Lower lobe of right lung (tissue), 2 donors: Measurements from ENCODE around the gene CALY. TPM values are rescaled to one million over a fixed set of nuclear protein-coding genes. Genes with fewer than 3 reads are reported as not detected.

ENCODE experiments used
- ATAC-seq, 2 donors: fragments of 200-7000 bp; cut with Tn5 transposase; one replicate each; pipeline ENCODE4 v1.9.1; 2020 to 2022; ENCODE audit warnings: mild to moderate bottlenecking in 2 of 2, moderate library complexity in 2 of 2
- DNase-seq: peaks from one replicate; pipeline ENCODE4 v3.0.0-alpha.2; 2020
- H3K27ac ChIP-seq: fragments of 200-600 bp; one replicate; pipeline ENCODE4 v1.8.0; 2022
- H3K27me3 ChIP-seq: fragments of 200-600 bp; one replicate; pipeline ENCODE4 v1.8.0; 2022; ENCODE audit warnings: low read depth
- H3K36me3 ChIP-seq: fragments of 200-600 bp; one replicate; pipeline ENCODE4 v1.8.0; 2022; ENCODE audit warnings: mild to moderate bottlenecking
- H3K4me1 ChIP-seq: fragments of 200-600 bp; one replicate; pipeline ENCODE4 v1.8.0; 2022
- H3K4me3 ChIP-seq: fragments of 200-600 bp; one replicate; pipeline ENCODE4 v1.8.0; 2022; ENCODE audit warnings: mild to moderate bottlenecking
- H3K9me3 ChIP-seq: fragments of 200-600 bp; one replicate; pipeline ENCODE4 v1.8.0; 2022
- intact Hi-C: fragments of 100-400 bp; cut with DNase I; formaldehyde crosslinking; loops from one replicate; pipeline ENCODE4 v1.11.0; 2022
- total RNA-seq: library from RNA; stranded (reverse); fragmentation: NEBNext Ultra II Directional; extraction: Animal tissue kit (Norgen Biotek cat#: 25700); gene quantifications from one replicate; pipeline ENCODE4 v1.2.1, GENCODE V29; 2021
- TF ChIP-seq, protein P1 (sequence below): fragments of 200-600 bp; IDR thresholded peaks from one replicate; pipeline ENCODE4 v1.8.0; 2022; ENCODE audit warnings: antibody characterized with exemption, mild to moderate bottlenecking
- donor health status: DM: no; HTN: yes; CAD: no; lungs with severe emphysema.

Gene CALY
- total RNA-seq, 1 donor from 2014 or later, result not detected

GRCh38 chr10:133355991-133356390 is 19.3 kb upstream of the CALY start:
- Histone ChIP-seq H3K27me3 (no peaks in the 10 kb centered on the region), H3K27ac (no peak overlapping the region), H3K4me3 (no peak overlapping the region), H3K9me3 (no peaks in the 10 kb centered on the region), H3K36me3 (no peaks in the 10 kb centered on the region), H3K4me1 (peaks cover 18% of the 10 kb centered on the region)
- ATAC-seq (no peak), DNase-seq (no peak)
- intact Hi-C loops, result no loop called here
- TF ChIP-seq, protein P1, sequence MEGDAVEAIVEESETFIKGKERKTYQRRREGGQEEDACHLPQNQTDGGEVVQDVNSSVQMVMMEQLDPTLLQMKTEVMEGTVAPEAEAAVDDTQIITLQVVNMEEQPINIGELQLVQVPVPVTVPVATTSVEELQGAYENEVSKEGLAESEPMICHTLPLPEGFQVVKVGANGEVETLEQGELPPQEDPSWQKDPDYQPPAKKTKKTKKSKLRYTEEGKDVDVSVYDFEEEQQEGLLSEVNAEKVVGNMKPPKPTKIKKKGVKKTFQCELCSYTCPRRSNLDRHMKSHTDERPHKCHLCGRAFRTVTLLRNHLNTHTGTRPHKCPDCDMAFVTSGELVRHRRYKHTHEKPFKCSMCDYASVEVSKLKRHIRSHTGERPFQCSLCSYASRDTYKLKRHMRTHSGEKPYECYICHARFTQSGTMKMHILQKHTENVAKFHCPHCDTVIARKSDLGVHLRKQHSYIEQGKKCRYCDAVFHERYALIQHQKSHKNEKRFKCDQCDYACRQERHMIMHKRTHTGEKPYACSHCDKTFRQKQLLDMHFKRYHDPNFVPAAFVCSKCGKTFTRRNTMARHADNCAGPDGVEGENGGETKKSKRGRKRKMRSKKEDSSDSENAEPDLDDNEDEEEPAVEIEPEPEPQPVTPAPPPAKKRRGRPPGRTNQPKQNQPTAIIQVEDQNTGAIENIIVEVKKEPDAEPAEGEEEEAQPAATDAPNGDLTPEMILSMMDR, result no peak

- peak; percentile 26 for DNase-seq
- peaks cover 18% of the 10 kb centered on the region for H3K4me1 ChIP-seq
- H3K4me3 ChIP-seq, result no peak overlapping the region
- TF ChIP-seq, protein P1, result no peak
- H3K36me3 ChIP-seq, result no peaks in the 10 kb centered on the region
- intact Hi-C loops, result no loop called here
- H3K9me3 ChIP-seq, result no peaks in the 10 kb centered on the region
- H3K27me3 ChIP-seq, result peaks cover 3% of the 10 kb centered on the region
- H3K27ac ChIP-seq, result no peak overlapping the region
- ATAC-seq, result no peak
These were observed 18.6 kb upstream of the CALY start for GRCh38 chr10:133355266-133355665.

DNA sequence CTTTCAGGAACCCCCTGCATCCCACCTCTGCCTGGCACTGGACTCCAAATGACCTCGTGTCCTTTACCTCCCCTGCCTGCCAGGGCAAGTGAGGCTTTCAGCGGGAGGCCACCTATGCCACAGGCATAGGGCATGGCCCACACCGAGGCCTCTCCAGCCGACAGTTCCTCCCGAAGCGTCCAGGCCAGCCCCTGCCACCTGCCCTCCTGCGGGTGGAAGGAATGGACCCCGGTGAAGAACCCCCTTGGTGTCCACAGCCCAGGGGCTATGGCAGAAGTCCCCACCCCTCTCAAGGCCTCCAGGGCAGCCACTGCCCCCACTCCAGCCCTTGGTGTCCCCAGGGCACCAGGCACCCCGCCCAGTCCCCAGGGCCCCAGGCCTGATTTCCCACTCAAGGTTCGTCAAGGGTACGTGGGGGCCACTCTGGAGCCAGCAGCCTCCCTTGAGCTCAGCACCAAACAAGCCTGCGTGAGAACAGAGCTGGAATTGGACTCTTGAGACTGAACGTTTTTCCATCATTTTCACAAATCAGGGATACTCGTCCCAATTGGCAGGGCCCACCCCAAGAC is 18.1 kb upstream of the CALY start:
- H3K27ac ChIP-seq, result no peak overlapping the region
- intact Hi-C loops, result no loop called here
- H3K27me3 ChIP-seq, result peaks cover 8% of the 10 kb centered on the region
- ATAC-seq, result no peak
- no peak for DNase-seq
- peaks cover 18% of the 10 kb centered on the region for H3K4me1 ChIP-seq
- no peak overlapping the region for H3K4me3 ChIP-seq
- TF ChIP-seq, protein P1, result no peak
- no peaks in the 10 kb centered on the region for H3K36me3 ChIP-seq
- H3K9me3 ChIP-seq, result no peaks in the 10 kb centered on the region

DNA sequence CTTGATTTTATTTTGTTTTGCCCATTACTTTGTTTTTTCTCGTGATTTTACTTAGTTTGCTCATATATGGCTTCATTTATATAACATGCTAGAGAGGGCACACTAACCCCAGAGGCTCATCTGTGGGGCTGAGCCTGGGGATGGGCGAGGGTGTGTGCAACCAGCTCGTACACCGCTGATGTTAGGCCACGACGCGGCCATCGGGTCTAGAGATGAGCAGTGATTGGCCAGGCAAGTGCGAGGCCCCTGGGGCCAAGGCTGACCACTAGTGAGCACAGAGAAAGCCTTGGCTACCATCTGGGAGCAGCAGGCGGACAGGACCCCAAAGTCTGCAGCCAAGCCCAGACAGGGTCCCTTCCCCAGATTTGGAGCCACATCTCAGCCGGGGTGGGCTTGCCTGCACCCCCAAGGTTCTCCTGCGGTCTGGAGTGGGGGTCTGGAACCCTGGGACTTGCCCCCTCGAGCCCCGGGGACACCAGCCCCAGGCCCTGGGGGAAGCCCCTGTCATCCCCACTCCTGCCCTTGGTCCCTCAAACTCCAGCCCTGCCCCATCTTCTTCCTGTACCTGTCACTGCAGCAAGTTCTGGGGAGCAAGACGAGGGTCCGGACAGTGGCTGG is 17.4 kb upstream of the CALY start:
- no peak overlapping the region for H3K27ac ChIP-seq
- DNase-seq, result no peak
- H3K36me3 ChIP-seq, result no peaks in the 10 kb centered on the region
- intact Hi-C loops, result no loop called here
- no peaks in the 10 kb centered on the region for H3K9me3 ChIP-seq
- no peak overlapping the region for H3K4me3 ChIP-seq
- peaks cover 11% of the 10 kb centered on the region for H3K27me3 ChIP-seq
- ATAC-seq, result no peak
- TF ChIP-seq, protein P1, result no peak
- H3K4me1 ChIP-seq, result peaks cover 18% of the 10 kb centered on the region

DNA sequence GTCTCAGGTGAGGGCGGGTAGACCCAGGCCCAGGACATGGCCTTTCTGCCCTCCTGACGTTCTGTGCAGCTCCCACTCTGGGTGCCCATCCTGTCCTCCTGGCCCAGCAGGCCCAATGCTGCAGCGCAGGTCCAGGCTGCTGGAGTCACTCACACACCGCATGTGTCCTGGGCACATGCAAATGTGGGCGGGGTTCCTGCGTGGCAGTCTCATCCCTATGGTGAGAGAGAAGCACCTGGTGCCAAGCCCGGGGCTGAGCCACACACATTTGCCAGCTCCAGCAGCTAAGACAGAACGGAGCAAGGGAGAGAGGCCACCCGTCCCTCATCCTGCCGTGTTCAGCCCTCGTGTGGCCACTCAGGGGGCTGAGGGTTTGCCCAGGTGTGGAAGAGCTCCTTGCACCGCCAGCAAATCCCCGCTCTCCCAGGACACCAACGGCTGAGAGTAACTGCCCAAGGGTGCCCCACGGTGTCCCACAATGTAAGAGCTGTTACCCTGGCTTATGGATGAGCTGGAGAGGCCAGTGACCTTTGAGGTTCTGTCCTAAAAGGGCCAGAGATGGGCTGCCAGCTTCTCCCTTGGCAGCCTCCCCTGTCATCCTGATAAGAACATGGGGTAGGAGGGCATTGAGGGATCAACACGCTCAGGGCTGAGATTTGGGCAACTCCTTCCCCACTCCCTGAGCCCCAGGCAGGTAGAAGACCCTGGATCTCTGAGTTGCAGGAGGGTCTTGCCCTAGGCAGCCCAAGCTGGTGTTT is 16.7 kb upstream of the CALY start:
- DNase-seq (peak; percentile 43), ATAC-seq (no peak)
- H3K27ac ChIP-seq, result no peak overlapping the region
- H3K36me3 ChIP-seq, result no peaks in the 10 kb centered on the region
- H3K4me3 ChIP-seq, result no peak overlapping the region
- intact Hi-C loops, result no loop called here
- TF ChIP-seq, protein P1, result no peak
- H3K9me3 ChIP-seq, result no peaks in the 10 kb centered on the region
- H3K4me1 ChIP-seq, result peaks cover 18% of the 10 kb centered on the region
- peaks cover 15% of the 10 kb centered on the region for H3K27me3 ChIP-seq
